Natural killer cell (primary cell): ENCODE measurements around the gene MTA3. TPM values are rescaled to one million over a fixed set of nuclear protein-coding genes. Genes with fewer than 3 reads are reported as not detected.

Source experiments
- ATAC-seq, 3 donors: fragments of 150-1000 bp in 2 of 3; fragments of 200-7000 bp in 1 of 3; cut with Tn5 transposase; 1 replicate in 1 of 3; 2 replicates in 2 of 3; pipeline ENCODE4 v1.10.0; 2021; ENCODE audit warnings: mild to moderate bottlenecking in 2 of 3, moderate library complexity in 2 of 3
- DNase-seq, 2 donors: peaks; one replicate each; pipeline versions ENCODE4 v3.0.0 to v3.0.0-alpha.2; 2013 to 2021; ENCODE audit warnings: mixed read lengths in 1 of 2
- H3K27ac ChIP-seq: one replicate; pipeline ENCODE4 v1.5.1; 2013; ENCODE audit warnings: mild to moderate bottlenecking, low read length
- H3K27me3 ChIP-seq: one replicate; pipeline ENCODE4 v1.6.1; 2013; ENCODE audit warnings: low read length; ENCODE audit not compliant: control insufficient read depth, insufficient read depth
- H3K36me3 ChIP-seq: one replicate; pipeline ENCODE4 v1.6.1; 2013; ENCODE audit warnings: low read length; ENCODE audit not compliant: control insufficient read depth, insufficient read depth
- H3K4me1 ChIP-seq: one replicate; pipeline ENCODE4 v1.6.1; 2013; ENCODE audit warnings: low read length; ENCODE audit not compliant: control insufficient read depth, insufficient read depth
- H3K4me3 ChIP-seq: one replicate; pipeline ENCODE4 v1.5.1; 2013; ENCODE audit warnings: low read length
- H3K9me3 ChIP-seq: one replicate; pipeline ENCODE4 v1.6.1; 2013; ENCODE audit warnings: low read length; ENCODE audit not compliant: control insufficient read depth, insufficient read depth
- H3K27ac Mint-ChIP-seq, 2 donors: one replicate each; pipeline ENCODE4 v1.8.0; 2022; ENCODE audit warnings: mild to moderate bottlenecking in 2 of 2, mixed read lengths in 2 of 2, moderate library complexity in 1 of 2
- H3K27me3 Mint-ChIP-seq, 2 donors: one replicate each; pipeline ENCODE4 v1.8.0; 2022; ENCODE audit warnings: low read depth in 2 of 2, mixed read lengths in 2 of 2
- H3K36me3 Mint-ChIP-seq: one replicate; pipeline ENCODE4 v1.8.0; 2022; ENCODE audit warnings: mixed read lengths
- H3K4me1 Mint-ChIP-seq, 2 donors: one replicate each; pipeline ENCODE4 v1.8.0; 2022; ENCODE audit warnings: mixed read lengths in 2 of 2
- H3K4me3 Mint-ChIP-seq: one replicate; pipeline ENCODE4 v1.8.0; 2022; ENCODE audit warnings: mild to moderate bottlenecking, moderate library complexity, mixed read lengths
- H3K9me3 Mint-ChIP-seq, 2 donors: one replicate each; pipeline ENCODE4 v1.8.0; 2022; ENCODE audit warnings: mixed read lengths in 2 of 2
- CTCF ChIP-seq: fragments of 200-600 bp; IDR thresholded peaks from one replicate; pipeline ENCODE4 v1.8.0; 2022; ENCODE audit warnings: antibody characterized with exemption
- WGBS: methylation state at CpG from one replicate; pipeline ENCODE4 v1.1.7; 2013; ENCODE audit warnings: missing lambda C conversion rate; ENCODE audit not compliant: insufficient coverage; 5-methylcytosine and 5-hydroxymethylcytosine counted together
- intact Hi-C: fragments of 100-400 bp; cut with micrococcal nuclease; formaldehyde crosslinking; loops from one replicate; pipeline ENCODE4 v1.14.2; 2022
- total RNA-seq, 4 donors: library from RNA; stranded (reverse); fragments of 120-200 nt in 1 of 4; gene quantifications; one replicate each; pipeline versions ENCODE4 v1.2.3 to v1.2.4, GENCODE V29; 2013 to 2022

The MTA3 gene
- total RNA-seq, 3 donors from 2014 or later (not counting 1 experiment from before 2014, with no cell fraction given): 19.4 to 25.0 (median 21.5) TPM

DNA sequence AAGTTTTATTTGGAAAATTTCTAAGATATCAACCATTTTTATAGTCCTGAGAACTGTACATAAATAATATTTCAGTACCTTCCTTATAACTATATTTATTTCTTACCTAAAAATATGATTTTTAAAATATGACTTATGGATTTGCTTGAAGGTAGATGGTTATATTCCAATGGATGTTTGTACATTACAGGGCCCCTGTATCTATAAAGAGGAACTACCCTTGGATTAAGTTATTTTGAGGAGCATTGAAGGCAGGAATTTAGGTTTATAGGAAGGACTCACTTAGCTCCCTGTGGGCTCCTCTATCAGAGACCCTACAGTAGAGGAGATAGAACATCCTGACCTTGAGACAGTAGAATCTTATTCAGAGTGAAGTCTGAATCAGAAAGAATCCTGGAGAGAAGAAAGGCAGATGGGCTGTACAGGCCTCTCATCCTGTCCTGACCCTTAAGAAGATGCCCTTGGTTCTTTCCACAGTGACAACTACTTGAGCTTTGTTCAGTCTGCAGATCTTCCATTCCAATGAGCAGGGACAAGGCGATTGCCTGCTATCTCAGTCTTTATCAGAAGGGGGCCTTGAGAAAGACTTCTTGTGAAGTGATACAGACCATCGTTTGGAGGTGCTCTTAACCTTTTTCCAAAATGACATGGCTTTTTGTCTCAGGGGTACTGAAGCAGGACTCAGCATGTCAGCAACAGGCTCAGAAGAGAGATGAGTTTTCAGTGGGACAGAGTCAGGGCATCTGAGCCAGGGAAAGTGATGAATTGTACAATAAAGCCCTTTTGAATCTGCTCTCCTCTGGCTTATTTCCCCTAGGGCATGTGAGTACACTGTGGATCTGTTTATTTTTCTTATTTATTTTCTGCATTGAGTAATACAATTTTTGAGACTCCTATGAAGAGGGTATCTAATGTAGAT lies 174.6 kb downstream of the MTA3 start:
- Histone ChIP-seq H3K4me3 (no peak overlapping the region), H3K27ac (no peak overlapping the region), H3K9me3 (no peaks in the 10 kb centered on the region), H3K27me3 (no peaks in the 10 kb centered on the region), H3K36me3 (peaks cover 2% of the 10 kb centered on the region), H3K4me1 (no peaks in the 10 kb centered on the region)
- intact Hi-C loops: no loop called here
- Mint-ChIP-seq H3K36me3 (peaks cover 6% of the 10 kb centered on the region), H3K27me3 (no peaks in the 10 kb centered on the region), H3K4me3 (no peak overlapping the region), H3K9me3 (no peaks in the 10 kb centered on the region), H3K4me1 (no peaks in the 10 kb centered on the region), H3K27ac (no peak overlapping the region)
- no peak for TF ChIP-seq CTCF
- ATAC-seq: no peak
- DNase-seq: no peak
- WGBS: 94% methylated on average over 2 of the region's 2 CpGs

- Histone ChIP-seq H3K4me1 (no peaks in the 10 kb centered on the region), H3K4me3 (no peak overlapping the region), H3K36me3 (peaks cover 2% of the 10 kb centered on the region), H3K27me3 (no peaks in the 10 kb centered on the region), H3K9me3 (no peaks in the 10 kb centered on the region), H3K27ac (no peak overlapping the region)
- no peaks in the 10 kb centered on the region for H3K4me1 Mint-ChIP-seq
- intact Hi-C loops: no loop called here
- 100% methylated on average over 1 of the region's 1 CpG for WGBS
- H3K9me3 Mint-ChIP-seq: no peaks in the 10 kb centered on the region
- no peaks in the 10 kb centered on the region for H3K27me3 Mint-ChIP-seq
- DNase-seq (no peak), ATAC-seq (no peak)
- H3K36me3 Mint-ChIP-seq: peaks cover 6% of the 10 kb centered on the region
- no peak for TF ChIP-seq CTCF
- H3K27ac Mint-ChIP-seq: no peak overlapping the region
- no peak overlapping the region for H3K4me3 Mint-ChIP-seq
These were observed 175.2 kb downstream of the MTA3 start for GRCh38 chr2:42743659-42743990.

GRCh38 chr2:42744545-42745082 lies 176.2 kb downstream of the MTA3 start:
- 90% methylated on average over 3 of the region's 3 CpGs for WGBS
- H3K9me3 ChIP-seq: no peaks in the 10 kb centered on the region
- no peaks in the 10 kb centered on the region for H3K9me3 Mint-ChIP-seq
- no peaks in the 10 kb centered on the region for H3K4me1 Mint-ChIP-seq
- H3K36me3 Mint-ChIP-seq: peaks cover 6% of the 10 kb centered on the region
- no peak overlapping the region for H3K4me3 Mint-ChIP-seq
- no peak for DNase-seq
- peaks cover 2% of the 10 kb centered on the region for H3K36me3 ChIP-seq
- no peak overlapping the region for H3K27ac Mint-ChIP-seq
- H3K27me3 Mint-ChIP-seq: no peaks in the 10 kb centered on the region
- H3K27ac ChIP-seq: no peak overlapping the region
- intact Hi-C loops: no loop called here
- H3K4me1 ChIP-seq: no peaks in the 10 kb centered on the region
- H3K4me3 ChIP-seq: no peak overlapping the region
- TF ChIP-seq CTCF: no peak
- no peak for ATAC-seq
- no peaks in the 10 kb centered on the region for H3K27me3 ChIP-seq
